NT2/D1 (cell line): ENCODE measurements around the gene FRRS1.

Source experiments
- DNase-seq: peaks from one replicate; pipeline ENCODE4 v3.0.0-alpha.2; 2011; ENCODE audit warnings: low read depth, low spot score
- H3K27me3 ChIP-seq: 2 replicates; pipeline ENCODE4 v1.6.0; 2011; ENCODE audit warnings: mild to moderate bottlenecking; ENCODE audit not compliant: insufficient read length, insufficient read depth
- H3K36me3 ChIP-seq: 2 replicates; pipeline ENCODE4 v1.6.1; 2011; ENCODE audit warnings: mild to moderate bottlenecking, low read length, mixed read lengths; ENCODE audit not compliant: insufficient read depth, insufficient read length
- H3K4me1 ChIP-seq: 2 replicates; pipeline ENCODE4 v1.5.1; 2011; ENCODE audit not compliant: insufficient read depth, insufficient read length
- H3K4me3 ChIP-seq: 2 replicates; pipeline ENCODE4 v1.5.1; 2011; ENCODE audit warnings: low read depth; ENCODE audit not compliant: insufficient read length
- H3K9ac ChIP-seq: 2 replicates; pipeline ENCODE4 v1.6.0; 2011; ENCODE audit warnings: low read depth; ENCODE audit not compliant: insufficient read length
- H3K9me3 ChIP-seq: 2 replicates; pipeline ENCODE4 v1.5.1; 2011; ENCODE audit warnings: mild to moderate bottlenecking, low read length; ENCODE audit not compliant: insufficient read depth
- SUZ12 ChIP-seq: IDR thresholded peaks from 2 replicates; pipeline ENCODE4 v1.6.1; 2011; ENCODE audit not compliant: insufficient read length, insufficient read depth; ENCODE audit errors: extremely low read depth
- YY1 ChIP-seq: IDR thresholded peaks from 2 replicates; pipeline ENCODE4 v1.6.1; 2011; ENCODE audit not compliant: insufficient read length, insufficient read depth
- ZNF274 ChIP-seq: IDR thresholded peaks from 2 replicates; pipeline ENCODE4 v1.6.1; 2011; ENCODE audit warnings: mild to moderate bottlenecking, low read depth, low read length

FRRS1 gene

DNA sequence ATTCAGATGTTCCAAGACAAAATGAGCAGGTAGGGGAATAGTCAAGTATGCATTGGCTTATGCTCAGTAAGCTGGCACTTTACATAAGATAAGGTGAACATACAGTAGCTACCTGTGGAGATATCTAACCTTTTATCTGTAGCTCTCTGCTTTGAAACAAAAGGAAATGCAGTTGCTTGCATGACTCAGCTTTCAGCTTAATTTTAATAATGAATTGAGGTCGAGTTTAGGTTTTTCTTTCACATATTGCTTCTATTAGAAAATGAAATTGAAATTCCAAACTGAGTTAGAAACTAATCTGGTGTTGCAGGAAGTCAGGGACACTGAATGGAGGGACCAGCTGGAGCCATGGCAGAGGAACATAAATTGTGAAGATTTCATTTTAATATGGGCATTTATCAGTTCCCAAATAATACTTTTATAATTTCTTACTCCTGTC, 8.3 kb downstream of the FRRS1 start:
- Histone ChIP-seq H3K36me3 (no peaks in the 10 kb centered on the region), H3K9me3 (peaks cover 6% of the 10 kb centered on the region; the same call in 1 of the 2 replicates), H3K4me3 (no peak overlapping the region), H3K27me3 (no peaks in the 10 kb centered on the region), H3K4me1 (no peaks in the 10 kb centered on the region), H3K9ac (no peak overlapping the region)
- TF ChIP-seq SUZ12: no peak
- no peak for TF ChIP-seq ZNF274
- TF ChIP-seq YY1: no peak
- DNase-seq: no peak

DNA sequence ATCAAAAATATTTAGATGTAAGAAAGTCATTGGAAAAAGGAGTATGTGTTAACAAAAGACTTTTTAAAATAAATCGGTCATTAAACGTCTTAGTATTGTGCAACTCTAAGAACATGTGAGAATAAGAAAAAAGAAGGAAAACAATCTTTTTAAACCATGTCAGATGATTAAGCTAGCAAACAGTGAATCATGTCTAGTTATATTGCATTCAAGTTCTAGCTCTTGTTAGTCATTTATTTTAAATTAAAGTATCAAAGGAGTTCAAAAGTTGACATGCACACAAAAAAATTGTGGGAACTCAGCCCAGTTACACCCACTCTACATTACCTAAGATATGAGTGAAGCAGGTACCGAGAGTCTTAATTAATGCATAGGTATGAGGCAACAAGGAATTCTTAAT, 9.8 kb downstream of the FRRS1 start:
- H3K9me3 ChIP-seq: peaks cover 6% of the 10 kb centered on the region; the same call in 1 of the 2 replicates
- H3K27me3 ChIP-seq: no peaks in the 10 kb centered on the region
- H3K4me3 ChIP-seq: no peak overlapping the region
- no peaks in the 10 kb centered on the region for H3K36me3 ChIP-seq
- TF ChIP-seq SUZ12: no peak
- no peak for TF ChIP-seq YY1
- H3K4me1 ChIP-seq: no peaks in the 10 kb centered on the region
- DNase-seq: no peak
- no peak overlapping the region for H3K9ac ChIP-seq

DNA sequence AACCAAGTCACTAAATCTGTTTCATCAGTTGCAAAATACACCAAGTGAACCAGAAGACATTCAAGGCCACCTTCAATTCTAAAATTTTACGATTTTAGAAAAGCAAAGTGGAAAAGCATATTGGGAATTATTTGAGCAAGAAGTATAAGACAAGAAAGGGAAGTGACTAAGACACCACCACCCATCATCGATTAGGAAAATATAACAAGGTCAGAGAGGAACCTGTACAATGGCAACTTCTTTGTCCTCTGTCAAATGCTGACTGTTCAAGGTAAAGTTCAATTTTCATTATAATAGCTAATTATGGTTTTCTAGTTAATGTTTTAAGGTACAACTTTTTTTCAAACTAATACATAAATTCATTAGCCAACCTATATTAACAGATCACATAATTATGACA, 10.8 kb downstream of the FRRS1 start:
- Histone ChIP-seq H3K4me1 (no peaks in the 10 kb centered on the region), H3K9ac (no peak overlapping the region), H3K4me3 (no peak overlapping the region), H3K27me3 (no peaks in the 10 kb centered on the region), H3K36me3 (no peaks in the 10 kb centered on the region), H3K9me3 (peaks cover 6% of the 10 kb centered on the region; the same call in 1 of the 2 replicates)
- DNase-seq: no peak
- no peak for TF ChIP-seq YY1

DNA sequence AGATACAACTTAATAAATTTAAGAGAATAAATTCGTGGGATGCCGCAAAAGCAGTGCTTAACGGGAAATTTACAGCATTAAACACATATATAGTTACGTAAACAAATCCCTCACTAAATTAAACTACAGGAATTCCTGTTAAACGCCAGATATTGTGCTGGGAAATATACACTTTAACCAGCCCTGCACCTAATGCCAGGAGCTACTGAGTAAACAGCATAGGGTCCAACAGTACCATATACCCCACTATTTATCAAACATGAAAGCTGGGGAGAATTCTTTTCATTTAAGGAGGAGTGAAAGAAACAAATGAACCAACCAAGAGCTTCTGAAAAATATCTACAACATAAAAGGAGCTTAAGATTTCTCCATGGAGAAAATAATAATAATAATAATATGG, 11.7 kb downstream of the FRRS1 start:
- no peak for DNase-seq
- Histone ChIP-seq H3K4me1 (no peaks in the 10 kb centered on the region), H3K9me3 (peaks cover 6% of the 10 kb centered on the region; the same call in 1 of the 2 replicates), H3K36me3 (no peaks in the 10 kb centered on the region), H3K27me3 (no peaks in the 10 kb centered on the region), H3K4me3 (no peak overlapping the region), H3K9ac (no peak overlapping the region)
- TF ChIP-seq ZNF274 (no peak), SUZ12 (no peak), YY1 (no peak)

DNA sequence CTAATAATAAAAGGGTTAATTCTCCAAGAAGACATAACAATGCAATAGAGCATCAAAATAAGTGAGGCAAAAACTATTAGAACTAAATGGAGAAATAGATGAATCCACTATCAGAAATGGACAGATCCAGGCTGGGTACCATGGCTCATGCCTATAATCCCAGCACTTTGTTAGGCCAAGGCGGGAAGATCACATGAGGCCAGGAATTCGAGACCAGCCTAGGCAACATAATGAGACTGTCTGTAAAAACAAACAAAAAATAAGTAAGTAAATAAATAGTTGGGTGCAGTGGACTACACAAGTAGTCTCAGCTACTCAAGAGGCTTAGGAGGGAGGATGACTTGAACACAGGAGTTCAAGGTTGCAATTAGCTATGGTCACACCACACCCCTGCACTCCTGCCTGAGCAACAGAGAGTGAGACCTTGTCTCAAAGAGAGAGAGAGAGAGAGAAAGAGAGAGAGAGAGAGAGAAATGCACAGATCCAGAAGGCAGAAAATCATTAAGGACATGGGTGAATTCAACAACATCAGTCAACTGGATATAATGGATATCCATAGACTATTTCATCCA, 12.3 kb downstream of the FRRS1 start:
- Histone ChIP-seq H3K4me3 (no peak overlapping the region), H3K27me3 (no peaks in the 10 kb centered on the region), H3K9me3 (peaks cover under 1% of the 10 kb centered on the region; the same call in 1 of the 2 replicates), H3K9ac (no peak overlapping the region), H3K4me1 (no peaks in the 10 kb centered on the region), H3K36me3 (no peaks in the 10 kb centered on the region)
- DNase-seq: no peak
- no peak for TF ChIP-seq YY1
- TF ChIP-seq ZNF274: no peak
- no peak for TF ChIP-seq SUZ12

DNA sequence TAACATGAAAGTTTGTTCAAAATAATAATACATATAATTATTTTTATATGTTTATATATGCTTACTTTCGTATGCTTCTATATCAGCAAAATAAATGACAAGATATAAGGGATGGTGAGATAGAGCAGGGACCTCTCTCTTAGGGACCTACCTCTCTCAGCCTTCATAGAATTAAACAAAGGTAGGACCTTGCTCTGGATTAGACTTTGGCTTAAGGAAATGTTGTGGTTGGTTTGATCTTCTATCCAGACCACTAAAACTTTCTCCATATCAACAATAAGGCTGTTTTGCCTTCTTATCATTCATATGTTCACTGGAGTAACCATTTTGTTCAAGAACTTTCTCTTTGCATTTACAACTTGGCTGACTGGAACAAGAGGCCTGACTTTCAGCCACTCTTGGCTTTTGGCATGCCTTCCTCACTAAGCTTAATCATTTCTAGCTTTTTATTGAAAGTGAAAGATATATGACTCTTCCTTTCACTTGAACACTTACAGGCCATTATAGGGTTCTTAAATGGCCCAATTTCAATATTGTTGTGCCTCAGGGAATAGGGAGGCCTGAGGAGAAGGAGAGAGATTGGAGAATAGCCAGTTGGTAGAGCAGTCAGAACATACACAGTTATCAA, 14.4 kb downstream of the FRRS1 start:
- H3K9me3 ChIP-seq: no peaks in the 10 kb centered on the region
- no peak for TF ChIP-seq YY1
- TF ChIP-seq SUZ12: no peak
- TF ChIP-seq ZNF274: no peak
- H3K4me3 ChIP-seq: no peak overlapping the region
- H3K36me3 ChIP-seq: no peaks in the 10 kb centered on the region
- no peak overlapping the region for H3K9ac ChIP-seq
- DNase-seq: no peak
- no peaks in the 10 kb centered on the region for H3K4me1 ChIP-seq
- no peaks in the 10 kb centered on the region for H3K27me3 ChIP-seq

DNA sequence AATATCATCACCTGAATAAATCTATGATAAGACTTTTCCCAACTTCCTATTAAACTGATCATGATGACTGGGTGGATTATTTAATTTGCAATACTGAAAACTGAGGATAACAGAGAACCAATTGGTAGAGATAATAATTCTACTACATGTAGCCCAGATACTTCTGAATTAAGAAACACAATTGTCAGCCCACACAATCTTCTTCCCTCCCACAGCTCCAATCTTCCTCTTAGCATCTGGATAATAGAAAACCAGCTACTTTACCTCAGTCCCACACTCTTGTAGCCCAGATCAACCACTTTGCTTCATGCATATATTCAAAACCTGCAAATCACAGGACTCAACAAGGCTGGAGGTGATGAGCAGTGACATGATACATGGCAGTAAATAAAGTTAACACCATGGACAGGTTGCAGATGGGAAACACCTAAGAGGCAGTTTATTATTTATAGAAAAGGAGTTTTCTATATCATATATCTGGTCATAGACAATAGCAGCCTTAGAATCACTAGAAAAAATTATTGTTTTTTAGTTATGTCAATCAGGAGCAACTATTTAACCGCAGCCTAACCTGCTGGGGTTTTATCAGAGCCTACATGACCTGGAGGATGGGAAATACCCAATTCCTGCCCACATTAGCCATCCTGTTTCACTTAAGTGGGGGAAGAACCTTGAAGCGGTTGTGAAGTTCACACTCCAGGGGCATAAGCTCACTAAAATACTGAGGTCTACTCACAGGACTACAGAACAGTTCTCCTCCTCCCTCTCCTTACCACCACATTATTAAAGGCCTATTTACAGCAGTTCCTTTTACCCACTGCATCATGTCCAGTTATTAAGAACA, 16.7 kb downstream of the FRRS1 start:
- H3K4me3 ChIP-seq: no peak overlapping the region

More for the DNA sequence above, 16.7 kb downstream of the FRRS1 start:
- Histone ChIP-seq H3K9ac (no peak overlapping the region), H3K4me1 (no peaks in the 10 kb centered on the region), H3K9me3 (no peaks in the 10 kb centered on the region), H3K27me3 (no peaks in the 10 kb centered on the region), H3K36me3 (no peaks in the 10 kb centered on the region)
- DNase-seq: no peak
- no peak for TF ChIP-seq YY1
- no peak for TF ChIP-seq SUZ12
- TF ChIP-seq ZNF274: no peak
